ENCODE data around the gene KLRF2.

DNA sequence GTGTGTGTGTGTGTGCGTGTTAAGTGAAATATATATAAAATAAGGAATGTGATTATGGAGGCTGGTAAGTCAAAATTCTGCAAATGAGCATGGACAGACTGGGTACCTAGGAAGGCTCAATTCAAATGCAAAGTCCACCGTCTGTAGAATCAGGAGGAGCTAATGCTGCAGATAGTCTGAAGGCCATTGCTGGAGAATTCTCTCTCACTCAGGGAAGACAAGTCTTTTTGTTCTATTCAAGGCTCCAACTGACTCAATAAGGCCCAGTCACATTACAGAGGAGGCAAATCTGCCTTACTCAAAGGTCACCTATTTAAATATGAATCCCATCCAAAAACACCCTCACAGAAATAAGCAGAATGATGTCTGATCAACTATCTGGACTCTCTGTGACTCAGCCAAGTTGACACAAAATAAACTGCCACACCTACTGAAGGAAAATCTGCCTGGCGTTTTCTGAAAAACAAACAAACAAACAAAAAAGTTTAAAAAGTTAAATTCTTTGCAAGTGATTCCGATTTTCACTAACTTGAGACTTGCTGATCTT, 684 bp upstream of the KLRF2 start:
- TF ChIP-seq POLR2AphosphoS5 (IDR thresholded peaks at IDR 0.05), result no peak
- TF ChIP-seq, protein P1, sequence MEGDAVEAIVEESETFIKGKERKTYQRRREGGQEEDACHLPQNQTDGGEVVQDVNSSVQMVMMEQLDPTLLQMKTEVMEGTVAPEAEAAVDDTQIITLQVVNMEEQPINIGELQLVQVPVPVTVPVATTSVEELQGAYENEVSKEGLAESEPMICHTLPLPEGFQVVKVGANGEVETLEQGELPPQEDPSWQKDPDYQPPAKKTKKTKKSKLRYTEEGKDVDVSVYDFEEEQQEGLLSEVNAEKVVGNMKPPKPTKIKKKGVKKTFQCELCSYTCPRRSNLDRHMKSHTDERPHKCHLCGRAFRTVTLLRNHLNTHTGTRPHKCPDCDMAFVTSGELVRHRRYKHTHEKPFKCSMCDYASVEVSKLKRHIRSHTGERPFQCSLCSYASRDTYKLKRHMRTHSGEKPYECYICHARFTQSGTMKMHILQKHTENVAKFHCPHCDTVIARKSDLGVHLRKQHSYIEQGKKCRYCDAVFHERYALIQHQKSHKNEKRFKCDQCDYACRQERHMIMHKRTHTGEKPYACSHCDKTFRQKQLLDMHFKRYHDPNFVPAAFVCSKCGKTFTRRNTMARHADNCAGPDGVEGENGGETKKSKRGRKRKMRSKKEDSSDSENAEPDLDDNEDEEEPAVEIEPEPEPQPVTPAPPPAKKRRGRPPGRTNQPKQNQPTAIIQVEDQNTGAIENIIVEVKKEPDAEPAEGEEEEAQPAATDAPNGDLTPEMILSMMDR (IDR thresholded peaks at IDR 0.05), result no peak
- TF ChIP-seq POLR2A (IDR thresholded peaks at IDR 0.05), result no peak

Data from stomach (tissue), 4 donors.